Osteoblast (primary cell): ENCODE data around the gene PRAMEF5. TPM values are rescaled to one million over a fixed set of nuclear protein-coding genes. Genes with fewer than 3 reads are reported as not detected.
"Not testable (repeated sequence)": the region's sequence is repeated elsewhere in the genome, so short reads cannot be mapped to it uniquely, and the experiment has no call there.

Experiments used
- DNase-seq: peaks from one replicate; pipeline ENCODE4 v3.0.0; 2011; ENCODE audit warnings: low spot score, mixed read lengths; ENCODE audit not compliant: insufficient read length; ENCODE audit errors: missing footprints
- H2AFZ ChIP-seq: 2 replicates; pipeline ENCODE4 v1.6.0; 2011; ENCODE audit warnings: mild to moderate bottlenecking, low read length
- H3K27ac ChIP-seq: 2 replicates; pipeline ENCODE4 v1.5.1; 2011; ENCODE audit warnings: mild to moderate bottlenecking, low read depth, low read length, moderate library complexity
- H3K27me3 ChIP-seq: 2 replicates; pipeline ENCODE4 v1.6.0; 2012; ENCODE audit warnings: mild to moderate bottlenecking, control low read depth, inconsistent platforms, low read length, moderate library complexity; ENCODE audit not compliant: insufficient read depth
- H3K36me3 ChIP-seq: 2 replicates; pipeline ENCODE4 v1.5.1; 2011; ENCODE audit warnings: mild to moderate bottlenecking, low read length, control low read depth, moderate library complexity; ENCODE audit not compliant: insufficient read depth
- H3K4me1 ChIP-seq: 2 replicates; pipeline ENCODE4 v1.5.1; 2011; ENCODE audit warnings: mild to moderate bottlenecking, low read length, control low read depth, moderate library complexity; ENCODE audit not compliant: insufficient read depth
- H3K4me2 ChIP-seq: 2 replicates; pipeline ENCODE4 v1.6.0; 2011; ENCODE audit warnings: mild to moderate bottlenecking, low read length; ENCODE audit not compliant: insufficient read depth
- H3K4me3 ChIP-seq: fragments of 200-600 bp; sonication (generic); 3 replicates; pipeline ENCODE4 v1.5.1; 2012; ENCODE audit warnings: mild to moderate bottlenecking, low read length, inconsistent platforms; ENCODE audit not compliant: insufficient read depth
- H3K79me2 ChIP-seq: 2 replicates; pipeline ENCODE4 v1.6.0; 2012; ENCODE audit warnings: mild to moderate bottlenecking, low read length, control low read depth, inconsistent platforms; ENCODE audit not compliant: insufficient read depth
- H3K9me3 ChIP-seq: 2 replicates; pipeline ENCODE4 v1.5.1; 2011; ENCODE audit warnings: low read depth, low read length, control low read depth
- H4K20me1 ChIP-seq: 2 replicates; pipeline ENCODE4 v1.6.0; 2012; ENCODE audit warnings: mild to moderate bottlenecking, low read length, control low read depth; ENCODE audit not compliant: insufficient read depth
- CTCF ChIP-seq: IDR thresholded peaks from 2 replicates; pipeline ENCODE4 v1.5.1; 2011; ENCODE audit warnings: mild to moderate bottlenecking, low read depth, low read length, moderate library complexity; ENCODE audit errors: extremely low read depth
- total RNA-seq: library from RNA; depleted of rRNA; stranded (reverse); fragments of >200 nt; gene quantifications from 2 replicates; pipeline ENCODE4 v1.2.3, GENCODE V29; 2012

Gene PRAMEF5
- not detected in 2 replicates for total RNA-seq

GRCh38 chr1:13253898-13254297, at the start of gene PRAMEF5:
Gene PRAMEF5, plus strand, starts transcription at chr1:13254198. Its CDS starts 5,071 bp downstream, at chr1:13259269.
- H3K4me3 ChIP-seq, H3K9me3 ChIP-seq, H3K27ac ChIP-seq, H3K4me2 ChIP-seq, H3K79me2 ChIP-seq, H3K4me1 ChIP-seq, H4K20me1 ChIP-seq, H3K36me3 ChIP-seq, H2AFZ ChIP-seq, H3K27me3 ChIP-seq, DNase-seq: not testable (repeated sequence)

- H3K36me3 ChIP-seq, H3K4me1 ChIP-seq, H2AFZ ChIP-seq, H3K4me2 ChIP-seq, H3K79me2 ChIP-seq, H3K4me3 ChIP-seq, DNase-seq, H4K20me1 ChIP-seq, H3K27ac ChIP-seq, H3K27me3 ChIP-seq, H3K9me3 ChIP-seq: not testable (repeated sequence)
These were observed 45.3 kb upstream of the PRAMEF5 start for GRCh38 chr1:13208712-13209111.

- H2AFZ ChIP-seq, DNase-seq, H3K79me2 ChIP-seq, H3K9me3 ChIP-seq, H4K20me1 ChIP-seq, H3K27me3 ChIP-seq, H3K36me3 ChIP-seq, H3K27ac ChIP-seq, H3K4me1 ChIP-seq, H3K4me3 ChIP-seq, H3K4me2 ChIP-seq: not testable (repeated sequence)
These were observed 37.4 kb upstream of the PRAMEF5 start for GRCh38 chr1:13216619-13217018.

GRCh38 chr1:13219203-13219602, 34.8 kb upstream of the PRAMEF5 start:
- DNase-seq, H3K36me3 ChIP-seq, H3K4me2 ChIP-seq, H3K4me1 ChIP-seq, H3K27ac ChIP-seq, H3K27me3 ChIP-seq, H4K20me1 ChIP-seq, H3K9me3 ChIP-seq, H3K79me2 ChIP-seq, H2AFZ ChIP-seq, H3K4me3 ChIP-seq: not testable (repeated sequence)

- not testable (repeated sequence) for H3K4me1 ChIP-seq, H3K36me3 ChIP-seq, H3K79me2 ChIP-seq, H2AFZ ChIP-seq, H3K27ac ChIP-seq, H3K4me3 ChIP-seq, H3K27me3 ChIP-seq, H3K4me2 ChIP-seq, DNase-seq, H4K20me1 ChIP-seq, H3K9me3 ChIP-seq
These were observed 31.2 kb upstream of the PRAMEF5 start for GRCh38 chr1:13222788-13223187.

- no peak for TF ChIP-seq CTCF
- H2AFZ ChIP-seq = no peak overlapping the region
- H3K27ac ChIP-seq = no peak overlapping the region
- H3K4me3 ChIP-seq = no peak overlapping the region
- no peaks in the 10 kb centered on the region for H3K36me3 ChIP-seq
- H3K9me3 ChIP-seq = peaks cover 5% of the 10 kb centered on the region
- H3K4me1 ChIP-seq = no peaks in the 10 kb centered on the region
- no peaks in the 10 kb centered on the region for H3K27me3 ChIP-seq
- H3K79me2 ChIP-seq = no peaks in the 10 kb centered on the region
- no peaks in the 10 kb centered on the region for H4K20me1 ChIP-seq
- no peak for DNase-seq
- no peak overlapping the region for H3K4me2 ChIP-seq
These were observed 29.4 kb upstream of the PRAMEF5 start for GRCh38 chr1:13224480-13225060.

GRCh38 chr1:13225675-13226204, 28.3 kb upstream of the PRAMEF5 start, which contains the start of gene PRAMEF18:
Gene PRAMEF18, minus strand, starts transcription at chr1:13226154. Its CDS starts 48 bp downstream, at chr1:13226106.
- H3K79me2 ChIP-seq, H4K20me1 ChIP-seq, DNase-seq, H3K9me3 ChIP-seq, H3K27me3 ChIP-seq, H3K4me3 ChIP-seq, H3K4me1 ChIP-seq, H3K4me2 ChIP-seq, H3K36me3 ChIP-seq, H3K27ac ChIP-seq, H2AFZ ChIP-seq: not testable (repeated sequence)

GRCh38 chr1:13227271-13228055, 26.5 kb upstream of the PRAMEF5 start:
- H3K36me3 ChIP-seq, H3K4me3 ChIP-seq, H3K4me1 ChIP-seq, H3K27me3 ChIP-seq, H2AFZ ChIP-seq, H3K4me2 ChIP-seq, H3K9me3 ChIP-seq, DNase-seq, H4K20me1 ChIP-seq, H3K79me2 ChIP-seq, H3K27ac ChIP-seq: not testable (repeated sequence)
